Activated T-cell treated with anti-CD3 and anti-CD28 coated beads, Interleukin-2, amount 50 U/mL, for 1 hour (primary cell): ENCODE measurements around the gene GALNT1.

Experiments
- DNase-seq: peaks from one replicate; pipeline ENCODE4 v3.0.0-alpha.2; 2020

The GALNT1 gene

DNA sequence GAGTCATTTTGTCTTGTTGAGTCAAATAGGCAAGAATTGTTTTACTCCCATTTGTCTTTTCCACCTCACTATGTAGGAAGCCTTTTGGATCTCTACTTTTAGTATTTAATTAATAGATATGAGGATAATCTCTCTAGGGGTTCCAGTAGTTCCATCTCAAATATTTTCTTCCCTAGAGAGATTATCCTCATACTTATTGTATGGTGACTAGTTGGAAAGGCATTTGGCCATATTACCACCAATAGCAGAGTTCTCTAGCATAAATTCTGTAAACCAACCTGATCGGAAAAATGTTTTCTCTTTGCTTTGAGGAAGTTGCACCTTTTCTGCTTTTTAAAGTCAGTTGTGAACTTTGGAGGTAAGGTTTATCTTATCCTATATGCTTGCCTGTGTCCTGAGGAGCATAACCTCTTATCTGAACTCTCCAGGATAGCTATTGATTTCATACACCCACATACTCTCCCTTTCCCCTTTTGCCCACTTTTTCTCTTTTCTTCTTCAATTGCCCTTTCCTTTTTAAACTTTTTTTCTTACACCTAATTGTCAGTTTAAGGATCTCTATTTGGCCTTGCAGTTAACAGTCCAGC lies 100.8 kb downstream of the GALNT1 start:
- DNase-seq, result no peak

DNA sequence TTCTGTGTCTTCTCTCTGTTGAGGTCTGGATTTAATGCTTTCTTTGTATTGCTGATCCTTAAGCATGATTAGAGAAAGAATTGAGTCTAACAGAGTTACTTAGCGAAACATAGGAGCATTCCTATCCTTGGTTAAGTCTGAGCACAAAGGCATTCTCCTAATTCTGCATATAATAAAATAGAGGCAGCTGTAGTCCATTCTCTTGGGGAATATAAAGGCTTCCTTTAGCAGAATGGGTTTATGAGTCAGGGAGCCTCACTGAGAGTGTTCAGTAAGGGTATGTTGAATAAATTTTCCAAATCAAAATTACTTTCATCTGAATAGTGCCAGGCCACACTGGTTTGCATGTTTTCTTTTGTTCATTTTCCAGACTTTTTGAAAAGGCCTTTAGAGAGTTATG lies 101.5 kb downstream of the GALNT1 start:
- no peak for DNase-seq

DNA sequence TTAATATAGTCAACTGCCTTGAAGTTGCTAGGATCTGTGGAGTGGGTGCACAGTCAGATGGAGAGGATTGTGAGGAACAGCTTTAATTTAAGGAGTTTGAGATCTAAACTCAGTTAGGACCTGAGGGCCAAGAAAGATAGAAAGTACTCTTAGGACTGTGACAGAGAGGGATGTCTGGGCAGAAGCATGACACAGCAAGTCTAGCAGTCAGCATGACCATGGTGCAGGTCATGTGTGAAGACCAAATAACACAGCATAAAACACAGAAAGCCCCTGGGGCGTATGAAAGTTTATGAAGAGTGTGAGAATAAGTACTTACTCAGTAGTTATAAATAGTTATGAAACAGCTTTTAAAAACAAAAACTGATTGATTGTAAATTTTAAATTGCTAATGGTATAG lies 107.2 kb downstream of the GALNT1 start:
- DNase-seq, result no peak

DNA sequence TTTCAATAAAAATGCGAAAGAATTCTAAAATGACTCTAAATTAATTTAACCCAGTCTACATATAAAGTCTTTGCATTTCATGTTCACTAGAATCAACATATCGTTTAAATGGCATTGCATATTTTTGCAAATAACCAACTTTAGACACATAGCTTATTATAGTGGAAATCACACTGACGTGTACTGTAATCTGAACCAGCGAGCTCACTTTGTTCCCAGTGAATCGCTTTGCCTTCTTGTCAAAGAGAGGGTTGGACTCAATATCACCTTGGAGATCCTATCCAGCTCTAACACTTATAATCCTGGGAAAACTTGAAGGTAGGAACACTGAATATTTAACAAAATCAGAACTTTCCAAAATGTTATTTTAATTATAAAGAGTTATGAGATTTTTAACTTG lies 108.2 kb downstream of the GALNT1 start:
- no peak for DNase-seq

DNA sequence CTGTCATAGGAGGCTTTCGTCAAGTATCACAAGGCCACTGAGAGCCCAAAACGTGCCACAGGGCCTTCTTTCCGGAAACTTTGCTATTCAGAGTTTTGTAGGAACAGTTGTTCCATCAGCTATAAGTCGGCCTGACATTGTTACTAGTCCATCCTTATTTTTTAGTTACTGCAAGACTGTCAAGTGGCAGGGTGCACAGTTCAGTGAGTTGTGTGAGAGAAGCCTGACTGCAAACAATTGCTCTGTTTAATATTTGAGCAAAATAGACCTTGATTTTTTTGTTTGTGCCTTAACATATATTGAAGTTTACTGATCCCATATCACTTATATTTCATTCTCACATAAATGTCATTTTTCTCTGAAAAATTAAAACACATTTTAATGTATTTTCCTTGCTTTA lies 110.1 kb downstream of the GALNT1 start:
- DNase-seq, result no peak

DNA sequence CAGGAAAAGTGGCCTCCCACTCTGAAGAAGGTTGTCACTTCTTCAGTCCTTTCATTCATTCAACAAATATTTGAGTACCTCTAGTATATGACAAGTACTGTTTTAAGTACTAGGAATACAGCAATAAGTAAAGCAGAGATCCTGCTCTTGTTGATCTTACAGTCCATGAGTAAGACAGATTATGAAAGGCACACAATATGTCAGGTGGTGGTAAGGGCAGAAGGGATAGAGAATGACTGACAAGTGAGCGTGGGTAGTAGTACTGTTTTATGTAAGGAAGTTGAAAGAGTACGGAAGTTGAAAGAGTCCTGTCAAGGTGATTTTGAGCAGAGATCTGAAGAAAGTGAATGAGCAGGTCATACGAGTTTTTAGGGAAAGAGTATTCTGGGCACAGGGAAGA lies 111.3 kb downstream of the GALNT1 start:
- no peak for DNase-seq

DNA sequence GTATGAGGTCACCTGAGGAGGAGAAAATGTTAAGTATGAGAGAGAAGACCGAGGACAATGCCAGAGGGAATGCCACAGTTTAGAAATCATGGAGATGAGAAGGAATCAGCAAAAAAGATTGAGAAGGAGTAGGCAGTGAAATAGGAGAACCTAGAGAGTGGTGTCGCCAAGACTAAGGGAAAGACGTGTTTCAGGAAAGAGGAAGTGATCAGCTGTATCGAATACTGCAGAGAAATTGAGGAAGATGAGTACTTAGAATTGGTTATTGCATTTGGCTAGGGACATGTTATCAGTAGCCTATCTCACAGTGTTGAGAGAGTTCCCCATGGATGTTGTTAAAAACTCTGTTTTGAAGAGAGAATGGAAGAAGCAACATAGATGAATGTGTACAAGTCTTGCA lies 112.3 kb downstream of the GALNT1 start:
- DNase-seq, result no peak

DNA sequence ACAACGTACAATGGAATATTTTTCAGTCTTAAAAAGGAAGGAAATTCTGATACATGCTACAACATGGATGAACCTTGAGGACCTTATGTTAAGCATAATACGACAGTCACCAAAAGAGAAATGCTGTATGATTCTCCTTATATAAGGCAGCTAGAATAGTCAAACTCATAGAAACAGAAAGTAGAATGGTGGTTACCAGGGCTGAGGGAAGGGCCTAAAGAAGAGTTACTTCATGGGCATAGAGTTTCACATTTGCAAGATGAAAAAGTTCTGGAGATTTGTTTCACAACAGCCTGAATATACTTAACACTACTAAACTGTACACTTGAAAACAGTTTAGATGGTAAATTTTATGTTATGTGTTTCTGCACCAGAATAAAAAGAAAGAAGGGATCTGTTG lies 113.3 kb downstream of the GALNT1 start:
- DNase-seq, result no peak

DNA sequence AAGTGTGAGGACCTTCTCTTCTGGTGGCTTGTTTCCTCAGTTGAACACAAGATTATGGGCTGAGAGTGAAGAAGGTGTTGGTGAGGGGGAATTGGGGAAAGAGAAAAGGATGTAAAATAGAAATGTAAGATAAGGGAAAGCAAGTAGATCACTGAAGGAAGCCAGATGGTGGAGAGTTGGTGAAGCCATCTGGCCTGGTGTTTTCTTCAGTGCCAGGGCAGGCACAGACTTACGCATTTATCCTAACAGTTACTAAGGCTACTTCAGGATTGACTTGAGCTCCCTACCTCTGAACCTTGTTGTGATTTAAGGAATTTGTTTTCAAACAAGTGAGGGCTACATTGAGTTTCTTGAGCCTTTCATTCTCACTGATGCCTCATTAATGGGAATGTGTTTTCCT lies 113.8 kb downstream of the GALNT1 start:
- no peak for DNase-seq

DNA sequence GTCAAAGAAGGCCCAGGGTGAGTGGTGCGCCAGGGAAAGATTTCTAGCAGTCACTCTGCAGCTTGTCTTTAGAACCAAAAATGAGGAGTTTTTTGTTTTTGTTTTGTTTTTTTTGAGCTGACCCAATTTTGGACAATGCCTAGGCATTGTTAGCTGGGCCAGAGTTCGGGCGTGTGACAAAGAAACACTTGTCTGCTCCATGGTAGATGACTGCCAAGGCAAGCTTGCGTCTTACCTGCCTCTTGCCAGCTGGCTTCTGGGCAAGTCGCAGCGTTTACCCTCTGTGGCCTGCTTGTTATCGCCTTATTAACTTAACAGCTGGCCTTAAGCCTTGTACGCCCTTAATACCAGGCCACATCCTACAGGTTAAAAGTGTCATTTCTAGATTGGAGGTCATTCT lies 114.3 kb downstream of the GALNT1 start:
- no peak for DNase-seq

DNA sequence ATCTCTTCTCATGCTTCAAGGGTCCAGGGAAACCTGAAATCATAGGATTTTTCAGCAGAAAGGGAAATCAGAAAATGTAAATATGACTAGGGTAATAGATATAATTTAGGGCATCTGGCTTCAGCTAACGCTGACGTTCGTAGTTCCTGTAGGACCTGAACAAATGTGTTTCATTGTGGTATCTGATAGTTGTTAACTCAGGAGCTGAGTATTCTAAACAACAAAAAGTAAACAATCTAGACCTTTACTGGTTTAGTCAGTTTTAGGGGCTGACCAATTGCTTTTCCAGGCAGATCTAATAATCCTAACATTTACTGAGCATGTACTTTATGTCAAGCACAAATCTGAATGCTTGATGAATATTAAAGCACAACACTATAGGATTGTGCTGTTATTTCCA lies 114.8 kb downstream of the GALNT1 start:
- DNase-seq, result no peak

DNA sequence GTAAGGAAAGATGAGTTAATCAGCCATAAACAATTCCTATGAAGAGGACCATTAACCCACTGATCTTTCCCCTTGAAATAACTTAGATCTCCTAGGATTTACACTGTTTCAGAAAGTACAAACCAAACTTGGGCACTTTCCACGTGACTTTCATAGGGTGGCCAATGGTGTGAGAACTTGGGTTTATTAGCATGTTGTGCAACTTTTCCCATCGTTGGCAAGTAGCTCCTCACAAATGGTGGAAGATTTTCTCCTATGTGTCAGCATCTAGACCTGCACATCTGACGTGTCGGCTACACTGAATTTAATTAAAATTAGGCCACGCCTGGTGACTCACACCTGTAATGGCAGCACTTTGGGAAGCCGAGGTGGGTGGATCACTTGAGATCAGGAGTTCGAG lies 116.3 kb downstream of the GALNT1 start:
- no peak for DNase-seq

DNA sequence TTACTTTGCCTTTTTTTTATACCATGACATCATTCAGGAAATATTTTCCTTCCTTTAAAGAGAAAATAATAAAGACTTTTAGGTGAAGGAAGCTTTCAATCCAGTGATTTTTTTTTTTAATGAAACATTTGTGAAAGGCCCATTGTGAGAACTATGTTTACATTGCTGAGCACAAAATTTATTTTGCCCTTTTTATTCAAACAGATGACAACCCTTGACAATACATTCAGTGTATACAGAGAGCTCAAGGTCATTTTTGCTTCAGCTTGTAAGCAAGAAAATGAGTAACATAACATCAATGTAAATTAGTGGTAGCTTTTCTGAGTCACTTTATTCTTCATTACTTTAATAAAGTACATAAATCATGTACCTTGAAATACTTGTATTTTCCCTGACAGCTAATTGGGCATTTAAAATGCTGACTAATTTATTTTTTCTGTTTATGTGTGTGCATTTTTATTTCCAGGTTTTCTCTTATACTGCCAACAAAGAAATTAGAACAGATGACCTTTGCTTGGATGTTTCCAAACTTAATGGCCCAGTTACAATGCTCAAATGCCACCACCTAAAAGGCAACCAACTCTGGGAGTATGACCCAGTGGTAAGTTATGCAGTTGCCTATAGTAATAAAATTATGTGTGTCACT lies 121.6 kb downstream of the GALNT1 start:
- no peak for DNase-seq

DNA sequence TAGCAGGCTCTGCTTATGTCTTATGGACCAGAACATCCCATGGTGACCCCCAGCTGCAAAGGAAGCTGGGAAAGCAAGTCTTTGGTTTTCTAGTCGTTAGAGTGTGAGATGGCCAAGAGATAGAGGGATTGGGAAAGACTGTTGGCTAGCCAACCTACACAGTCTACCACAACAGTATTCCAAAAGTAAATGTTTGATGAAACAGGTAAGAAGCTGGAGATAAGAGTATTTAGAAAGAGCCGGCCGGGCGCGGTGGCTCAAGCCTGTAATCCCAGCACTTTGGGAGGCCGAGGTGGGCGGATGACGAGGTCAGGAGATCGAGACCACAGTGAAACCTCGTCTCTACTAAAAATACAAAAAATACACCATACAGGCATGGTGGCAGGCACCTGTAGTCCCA lies 124.4 kb downstream of the GALNT1 start:
- DNase-seq, result no peak

DNA sequence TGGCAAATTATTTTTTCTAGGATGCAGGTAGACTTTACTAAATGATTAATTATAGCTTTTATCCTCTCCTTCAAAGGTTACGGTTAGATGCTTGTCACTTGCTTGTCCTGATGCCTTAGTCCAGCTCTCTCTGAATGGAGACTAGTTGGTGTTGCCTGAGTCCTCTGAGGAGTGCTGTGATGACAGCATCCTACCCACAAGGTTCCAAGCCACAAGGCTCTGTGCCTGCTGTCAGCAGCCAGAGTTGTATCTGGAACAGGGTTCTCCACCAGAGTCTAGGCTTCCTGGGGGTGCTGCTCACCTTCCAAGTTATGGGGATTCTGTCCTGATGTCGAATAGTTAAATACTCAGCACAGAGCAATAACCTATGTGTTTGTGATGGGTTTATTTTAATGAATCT lies 125.7 kb downstream of the GALNT1 start:
- DNase-seq, result no peak

DNA sequence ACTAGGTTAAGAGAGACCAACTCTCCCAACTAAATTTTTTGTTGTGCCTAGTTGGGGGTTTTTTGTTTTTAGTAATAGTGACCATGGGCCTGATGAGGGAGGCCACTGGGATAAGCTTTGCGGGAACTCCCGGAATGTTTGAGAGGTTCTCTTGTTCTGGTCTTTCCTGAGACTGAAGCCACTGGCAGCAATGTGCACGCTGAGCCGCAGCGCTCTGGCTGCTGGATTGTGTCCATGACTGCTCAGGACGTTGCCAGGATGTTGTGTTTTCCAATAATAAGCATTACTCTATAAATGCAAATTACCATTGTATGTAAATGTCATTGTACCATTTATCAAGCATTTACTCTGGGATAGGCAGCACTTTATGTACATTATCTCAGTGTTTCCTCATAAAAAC lies 126.1 kb downstream of the GALNT1 start:
- DNase-seq, result no peak

DNA sequence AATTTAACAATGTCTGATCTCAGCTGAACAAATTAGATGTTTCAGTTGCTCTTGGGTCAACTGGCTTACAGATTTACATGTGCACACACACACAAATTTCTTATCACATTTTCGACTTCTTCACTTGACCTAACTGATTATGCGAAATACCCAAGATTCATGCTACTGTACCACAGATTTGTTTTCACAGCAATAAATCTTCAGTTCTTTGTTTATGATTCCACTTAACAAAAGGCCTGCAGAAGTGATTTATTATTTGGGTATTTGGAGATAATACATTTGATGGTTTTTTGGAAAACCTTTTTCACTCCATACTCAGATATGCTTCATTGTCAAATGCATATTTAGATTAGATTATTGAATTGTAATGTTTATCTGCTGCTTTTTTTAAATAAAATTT lies 129.0 kb downstream of the GALNT1 start:
- no peak for DNase-seq

DNA sequence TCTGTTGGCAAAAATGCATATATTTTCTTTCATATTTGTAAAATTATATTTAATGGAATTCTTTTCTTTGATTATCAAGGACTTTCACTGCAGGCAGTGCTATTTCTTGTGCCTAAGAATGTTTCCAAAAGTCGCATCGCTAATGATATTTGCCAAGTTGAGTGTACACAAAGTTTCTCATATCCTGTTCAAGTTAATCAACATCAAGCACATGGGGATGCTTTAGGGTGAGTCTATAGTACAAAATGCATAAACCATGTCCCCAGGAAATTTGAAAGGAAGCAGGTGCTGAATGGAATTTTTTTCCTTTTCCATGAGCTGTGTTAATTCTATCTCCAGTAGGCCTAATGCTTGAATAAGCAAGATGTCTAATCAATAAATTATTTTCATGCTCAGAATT lies 129.7 kb downstream of the GALNT1 start:
- DNase-seq, result no peak

DNA sequence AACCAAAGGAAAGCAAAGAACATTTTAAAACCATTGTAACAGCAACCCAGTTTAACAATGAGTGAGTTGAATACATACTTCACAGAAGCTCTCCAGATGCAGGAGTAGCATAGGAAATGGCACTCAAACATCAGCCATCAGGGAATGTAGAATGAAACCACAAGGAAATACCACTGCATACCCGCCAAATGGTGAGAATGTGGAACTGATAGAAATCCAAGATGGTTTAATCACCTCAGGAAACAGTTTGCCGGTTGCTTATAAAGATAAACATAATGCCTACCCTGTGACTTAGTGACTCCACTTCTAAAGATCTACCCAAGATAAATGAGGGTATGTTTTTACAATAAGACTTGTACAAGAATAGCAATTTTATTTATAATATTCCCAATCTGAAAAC lies 132.0 kb downstream of the GALNT1 start:
- DNase-seq, result no peak

DNA sequence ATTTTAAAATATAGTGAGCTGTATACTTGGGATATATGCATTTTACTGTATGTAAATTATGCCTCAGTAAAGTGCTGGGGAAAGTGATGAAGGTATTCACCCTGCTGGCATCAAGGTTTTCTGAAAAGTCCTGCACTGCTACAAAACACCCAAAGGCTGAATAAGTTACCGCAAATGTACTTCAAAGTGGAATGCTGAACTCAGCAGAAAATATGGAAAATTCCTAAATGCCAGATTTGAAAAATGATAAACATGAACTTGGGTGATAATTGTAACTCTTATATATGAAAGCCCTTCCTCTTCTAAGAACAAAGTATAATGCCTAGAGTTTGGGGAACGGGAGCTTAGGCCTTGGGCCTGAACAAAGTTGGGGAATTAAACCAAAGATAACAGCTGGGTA lies 133.0 kb downstream of the GALNT1 start:
- DNase-seq, result no peak

DNA sequence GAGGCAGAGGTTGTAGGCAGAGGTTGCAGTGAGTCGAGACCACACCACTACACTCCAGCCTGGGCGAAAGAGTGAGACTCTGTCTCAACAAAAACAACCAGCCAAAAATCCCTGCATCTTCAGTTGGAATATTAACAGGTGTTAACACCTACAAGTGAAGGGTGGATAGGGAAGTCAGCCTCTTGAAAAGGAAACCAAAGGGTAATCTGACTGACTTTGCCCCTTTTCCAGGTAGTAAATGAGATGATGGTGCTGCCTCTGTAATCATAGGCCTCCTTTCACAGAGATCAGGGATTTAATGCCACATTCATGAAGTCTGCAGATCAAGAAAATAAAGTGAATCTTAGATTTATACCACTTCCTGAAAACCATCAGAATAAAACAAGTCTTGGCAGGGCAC lies 133.6 kb downstream of the GALNT1 start:
- DNase-seq, result no peak

DNA sequence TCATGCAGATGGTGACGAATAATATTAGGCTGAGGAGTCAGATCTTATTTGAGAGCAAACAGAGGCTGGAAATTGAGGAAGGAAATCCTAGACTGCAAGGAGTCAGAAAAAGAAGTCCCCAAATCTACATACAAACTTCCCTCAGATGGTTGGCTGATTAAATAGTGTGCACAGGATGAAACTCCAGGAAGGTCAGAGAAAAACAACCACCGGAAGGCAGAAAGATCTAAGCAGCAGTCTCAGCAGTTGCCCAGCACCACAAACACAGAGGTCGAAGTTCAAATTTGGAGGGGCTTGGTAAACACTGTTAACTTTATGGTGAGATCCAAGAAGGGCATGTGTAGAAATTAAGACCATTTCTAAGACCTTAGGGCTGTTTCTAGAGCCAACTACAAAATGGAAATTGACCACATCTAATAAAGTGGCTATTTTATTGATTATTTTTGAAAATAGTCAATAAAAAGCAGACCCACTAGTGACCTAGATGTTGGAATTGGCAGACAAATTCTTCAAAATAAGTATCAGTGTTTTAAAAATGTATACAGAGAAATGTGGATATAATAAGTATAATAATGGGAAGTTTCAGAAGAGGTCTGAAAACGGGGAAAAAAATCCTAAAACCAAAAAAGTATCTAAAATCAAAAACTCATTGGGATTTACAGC lies 134.8 kb downstream of the GALNT1 start:
- DNase-seq, result no peak

DNA sequence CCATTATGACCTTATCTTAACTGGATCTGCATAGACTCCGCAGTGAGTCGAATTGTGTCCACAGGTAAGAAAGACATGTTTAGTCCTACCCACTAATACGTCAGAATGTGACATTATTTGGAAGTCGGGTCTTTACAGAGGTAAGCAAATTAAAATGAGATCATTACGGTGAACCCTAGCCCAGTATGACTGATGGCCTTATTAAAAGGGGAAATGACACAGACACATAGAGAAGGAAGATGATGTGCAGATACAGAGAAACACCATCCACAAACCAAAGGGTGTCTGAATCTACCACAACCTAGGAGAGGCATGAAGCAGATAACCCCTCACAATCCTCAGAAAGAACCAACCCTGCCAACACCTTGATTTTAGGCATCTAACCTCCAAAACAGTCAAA lies 135.6 kb downstream of the GALNT1 start:
- DNase-seq, result no peak

DNA sequence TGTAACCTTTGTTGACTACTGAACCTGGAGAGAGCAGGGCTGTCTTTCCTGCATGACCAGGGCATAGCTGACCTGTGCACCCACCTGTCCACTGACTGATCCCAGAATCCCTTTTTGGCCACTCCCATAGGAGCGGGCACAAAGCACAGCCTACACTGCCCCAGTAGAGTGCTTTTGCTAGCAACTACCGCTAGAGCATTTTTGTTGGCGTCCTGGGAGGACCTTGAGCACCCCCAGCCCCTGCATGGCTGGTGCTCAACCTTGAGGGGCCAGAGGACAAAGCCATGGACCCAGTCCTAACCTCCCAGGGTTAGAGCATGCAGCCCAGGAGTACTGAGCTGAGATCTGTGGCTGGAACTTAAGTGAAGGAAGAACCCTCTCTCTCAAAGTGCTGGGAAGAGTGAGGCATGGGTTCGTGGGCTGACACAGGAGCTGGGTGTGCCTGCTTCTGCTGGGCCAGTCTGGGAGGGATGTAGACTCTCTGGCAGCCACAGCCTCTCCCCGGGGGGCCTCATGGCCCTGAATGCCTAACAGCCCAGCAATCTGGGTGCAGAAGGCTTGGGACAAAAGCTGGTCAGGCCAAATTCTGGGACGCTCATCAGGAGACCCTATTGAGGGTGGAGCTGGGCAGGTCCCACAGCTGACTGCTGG lies 140.0 kb downstream of the GALNT1 start:
- DNase-seq, result no peak
